NCI-H446 (cell line): Measurements from ENCODE around the gene LRFN2.

Source experiments
- DNase-seq, 2 experiments: peaks; one replicate each; lab custom pipeline; 2025; lab: John Stamatoyannopoulos, UW

The LRFN2 gene

DNA sequence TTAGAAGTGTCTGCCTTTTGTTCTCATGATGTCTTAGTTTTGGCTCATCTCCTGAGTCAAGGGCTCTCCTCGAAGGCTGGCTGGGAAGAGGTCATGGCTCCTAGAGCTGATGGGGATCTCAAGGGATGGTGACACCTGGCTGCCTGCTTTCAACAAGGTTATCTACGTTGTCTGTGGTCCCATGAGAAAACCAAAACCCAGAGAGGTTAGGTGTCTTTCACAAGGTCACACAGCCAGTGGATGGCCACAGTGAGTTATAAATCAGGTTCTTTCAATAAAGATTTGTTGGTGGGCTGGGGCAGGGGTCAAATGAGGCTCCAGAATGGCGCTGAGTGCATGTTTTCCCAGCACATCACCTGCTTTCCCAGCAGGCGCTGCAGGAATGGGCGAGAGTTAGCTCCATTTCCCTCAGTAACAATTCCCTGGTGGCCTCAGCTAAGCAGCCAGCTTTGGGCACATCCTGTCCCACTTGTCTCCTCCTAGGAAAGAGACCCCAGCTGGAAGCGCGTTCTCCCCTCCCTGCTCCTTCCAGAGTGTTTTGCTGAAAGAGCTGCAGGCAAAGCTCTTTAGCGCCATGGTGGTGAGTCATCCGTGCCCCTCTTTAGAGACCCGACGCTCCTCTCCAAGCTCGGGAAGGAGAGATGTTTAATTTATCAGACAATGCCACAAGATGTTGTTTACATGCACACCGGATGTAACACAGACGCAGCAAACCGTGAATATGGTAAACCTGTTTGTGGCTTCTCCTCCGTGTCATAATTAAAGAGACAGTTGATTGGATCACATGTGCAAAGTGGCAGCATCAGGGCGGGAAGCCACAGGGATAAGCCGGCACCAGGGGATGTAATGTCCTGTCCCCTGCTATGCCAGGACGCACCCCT, 109.7 kb downstream of the LRFN2 start:
- DNase-seq = peak in 1 of 2 experiments; percentile 35

DNA sequence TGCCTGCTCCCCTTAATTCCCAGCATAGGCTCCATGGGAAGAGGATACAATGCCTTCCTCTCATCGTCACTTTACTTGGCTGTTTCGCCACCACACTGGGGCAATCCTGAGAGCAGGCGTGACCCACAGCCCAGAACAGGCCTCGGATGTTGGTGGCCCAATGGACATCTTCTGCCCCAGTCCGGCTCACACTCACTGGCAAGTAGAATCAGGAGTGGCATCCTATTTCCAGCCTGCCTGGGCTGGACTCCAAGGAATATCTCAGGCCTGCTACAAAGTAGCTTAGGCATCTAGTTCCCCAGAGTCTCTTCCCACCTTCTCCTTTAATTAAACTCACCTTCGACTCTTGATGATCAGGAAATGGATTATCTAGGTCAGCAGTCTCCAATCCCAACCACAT, 110.5 kb downstream of the LRFN2 start:
- no peak for DNase-seq

DNA sequence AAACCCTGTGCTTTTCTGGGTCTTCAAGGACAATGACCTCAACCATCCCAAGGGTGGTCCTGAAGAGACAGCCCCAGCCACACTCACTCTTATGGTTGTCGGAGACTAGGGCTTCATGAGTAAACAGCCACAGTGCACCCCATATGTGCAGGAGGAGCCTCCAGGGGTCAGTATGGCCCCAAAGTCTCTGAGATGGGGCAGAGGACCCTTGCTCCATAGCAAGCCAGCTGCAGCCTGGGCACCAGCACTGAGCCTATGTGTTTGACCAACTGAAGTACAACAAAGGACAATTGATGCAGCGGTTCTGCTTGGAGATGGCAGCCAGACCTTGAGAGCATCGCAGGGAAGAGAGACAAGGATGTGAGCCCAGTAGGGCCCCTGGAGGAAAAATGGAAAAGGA, 112.2 kb downstream of the LRFN2 start:
- no peak for DNase-seq

DNA sequence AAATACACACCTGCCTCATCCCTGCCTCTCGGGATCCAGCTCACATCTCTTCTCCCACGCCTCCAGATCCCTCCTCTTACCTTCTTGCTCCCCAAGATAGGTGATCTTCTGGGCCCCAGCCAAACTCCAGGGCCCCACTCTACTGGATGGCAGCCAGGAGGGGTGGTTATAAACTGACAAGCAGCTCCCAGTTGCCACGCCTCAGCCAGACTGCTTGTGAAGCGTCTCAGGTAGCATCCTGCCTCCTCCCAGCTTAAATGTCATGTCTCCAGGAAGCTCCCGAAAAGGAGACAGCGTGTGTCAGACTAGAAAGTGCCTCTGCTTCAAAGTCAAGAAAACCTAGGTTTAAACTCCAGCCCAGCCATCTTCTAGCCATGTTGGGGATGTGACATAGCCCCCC, 114.1 kb downstream of the LRFN2 start:
- no peak for DNase-seq

DNA sequence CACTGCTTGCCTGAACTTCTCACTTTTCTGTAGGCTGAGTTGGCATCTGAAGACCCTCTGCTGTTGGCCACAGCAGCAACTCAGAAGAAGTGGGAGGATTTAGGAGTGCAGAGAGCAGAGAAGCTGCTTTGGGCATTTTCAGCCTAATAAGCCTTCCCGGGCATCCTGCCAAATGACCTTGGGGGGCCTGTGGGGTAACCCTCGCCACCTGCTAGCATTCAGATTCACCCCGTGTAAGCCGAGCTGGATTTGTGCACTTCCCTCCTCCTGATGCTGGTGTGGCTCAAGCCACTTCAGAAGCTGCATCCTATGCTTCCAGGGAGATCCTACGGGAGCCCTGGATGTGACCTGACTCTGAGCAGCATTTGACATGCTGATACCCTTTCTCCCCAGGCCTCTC, 114.8 kb downstream of the LRFN2 start:
- peak in 1 of 2 experiments; percentile 34 for DNase-seq

DNA sequence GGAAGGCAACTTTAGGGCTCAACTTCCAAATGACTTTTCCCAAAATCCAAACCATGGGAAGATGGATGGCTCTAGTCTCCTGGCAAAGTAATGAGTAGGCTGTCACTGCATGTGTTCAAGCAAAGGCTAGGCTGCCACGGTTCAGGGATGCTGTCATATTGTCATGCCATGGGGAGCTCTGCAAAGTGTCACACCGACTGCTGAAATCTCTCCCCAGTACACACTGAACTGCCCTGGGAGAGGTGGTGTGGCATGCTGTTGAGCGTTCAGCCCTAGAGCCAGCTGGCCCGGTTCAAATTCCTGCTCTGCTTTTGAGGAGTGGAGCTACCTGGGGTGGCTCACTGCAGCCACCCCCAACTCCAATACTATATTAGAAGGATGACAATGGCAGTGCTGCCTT, 115.9 kb downstream of the LRFN2 start:
- no peak for DNase-seq

DNA sequence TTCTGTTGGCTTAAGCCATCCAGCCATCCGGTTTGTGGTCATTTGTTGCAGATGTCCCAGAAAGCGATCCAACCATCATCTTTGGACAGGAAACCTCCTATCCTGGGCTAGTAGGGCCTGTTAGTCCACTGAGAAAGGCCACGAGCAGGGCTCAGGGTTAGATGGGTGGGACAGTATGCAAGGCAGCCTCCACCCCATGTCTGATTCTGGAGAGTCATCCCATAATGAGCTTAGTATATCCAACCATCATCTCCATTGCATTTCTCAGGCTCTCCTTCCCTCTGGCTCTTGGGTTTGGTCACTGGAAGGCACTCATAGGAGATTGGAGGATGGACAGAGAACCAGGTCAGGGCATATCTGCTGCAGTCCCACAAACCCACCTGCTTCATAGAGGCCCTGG, 117.8 kb downstream of the LRFN2 start:
- DNase-seq = no peak

DNA sequence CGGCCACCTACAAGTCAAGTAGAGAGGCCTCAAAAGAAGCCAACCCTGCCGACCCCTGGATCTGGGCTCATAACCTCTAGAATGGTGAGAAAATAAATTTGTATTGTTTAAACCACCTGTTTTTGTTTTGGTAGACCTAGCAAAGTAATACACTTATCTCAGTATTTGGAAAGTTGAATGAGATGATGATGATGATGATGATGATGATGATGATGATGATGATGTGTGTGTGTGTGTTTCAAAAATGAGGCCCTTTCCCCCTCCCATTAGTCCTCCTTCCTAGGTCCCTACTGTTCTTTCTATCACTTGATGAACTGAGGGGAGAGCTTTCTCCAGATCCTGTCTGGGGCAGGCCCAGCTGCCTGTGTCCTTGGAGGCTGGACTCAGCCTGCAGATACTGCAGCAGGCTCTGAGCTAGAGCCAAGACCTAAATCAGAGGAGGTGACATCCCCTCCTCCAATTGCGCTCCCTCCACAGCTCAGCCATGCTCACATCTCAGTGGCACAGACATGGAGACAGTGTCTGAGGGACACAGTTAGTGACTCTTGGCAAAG, 120.1 kb downstream of the LRFN2 start:
- no peak for DNase-seq

DNA sequence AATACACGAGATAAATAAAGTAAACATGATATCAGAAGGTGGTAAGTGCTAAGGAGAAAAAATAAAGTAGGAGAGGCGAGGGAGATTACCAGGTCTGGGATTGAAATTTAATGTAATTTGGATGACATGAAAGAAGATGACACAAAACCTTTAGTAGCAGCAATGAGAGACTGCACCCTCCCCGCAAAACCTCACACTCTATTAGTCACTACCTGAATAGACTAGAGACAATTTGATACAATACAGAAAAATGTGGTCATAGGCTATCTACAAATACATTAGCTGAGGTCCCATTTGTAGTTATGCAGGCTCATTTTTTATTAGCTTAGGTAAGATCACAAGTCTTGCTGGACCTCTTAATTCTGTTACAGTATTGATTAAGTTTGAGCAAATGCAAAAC, 125.5 kb downstream of the LRFN2 start:
- no peak for DNase-seq

DNA sequence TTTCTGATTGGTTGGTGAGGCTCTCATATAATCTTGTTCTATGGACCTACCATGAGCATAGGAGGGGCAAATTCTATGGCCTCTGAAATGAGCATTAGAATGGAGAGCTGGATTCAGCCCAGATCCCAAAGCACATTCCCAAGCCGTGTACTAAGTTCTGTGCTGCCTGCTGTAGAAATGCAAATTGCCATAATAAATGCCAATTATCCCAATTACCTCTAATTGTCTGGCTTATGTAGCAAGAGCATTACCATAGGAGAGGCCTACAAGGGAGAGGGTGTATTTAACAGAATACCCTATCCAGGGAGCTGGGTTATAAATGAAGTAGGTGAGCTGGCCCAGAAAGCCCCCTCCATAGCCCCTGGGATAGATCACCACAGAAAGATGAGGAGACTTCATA, 126.8 kb downstream of the LRFN2 start:
- DNase-seq = no peak

DNA sequence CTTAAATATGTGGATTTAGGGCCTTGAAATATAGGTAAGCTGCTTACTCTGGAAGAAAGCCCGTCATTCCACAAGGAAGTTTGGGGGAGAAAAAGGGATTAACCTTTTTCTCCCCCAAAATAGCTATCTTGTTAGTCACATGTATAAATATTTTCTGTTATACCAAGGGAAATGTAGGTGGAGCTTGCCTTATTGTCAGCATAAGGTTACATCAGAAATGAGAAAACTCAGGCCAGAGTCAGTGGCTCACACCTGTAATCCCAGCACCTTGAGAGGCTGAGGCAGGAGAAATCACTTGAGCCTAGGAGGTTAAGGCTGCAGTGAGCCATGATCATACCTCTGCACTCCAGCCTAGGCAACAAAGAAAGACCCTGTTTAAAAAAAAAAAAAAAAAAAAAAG, 129.9 kb downstream of the LRFN2 start:
- DNase-seq = no peak

DNA sequence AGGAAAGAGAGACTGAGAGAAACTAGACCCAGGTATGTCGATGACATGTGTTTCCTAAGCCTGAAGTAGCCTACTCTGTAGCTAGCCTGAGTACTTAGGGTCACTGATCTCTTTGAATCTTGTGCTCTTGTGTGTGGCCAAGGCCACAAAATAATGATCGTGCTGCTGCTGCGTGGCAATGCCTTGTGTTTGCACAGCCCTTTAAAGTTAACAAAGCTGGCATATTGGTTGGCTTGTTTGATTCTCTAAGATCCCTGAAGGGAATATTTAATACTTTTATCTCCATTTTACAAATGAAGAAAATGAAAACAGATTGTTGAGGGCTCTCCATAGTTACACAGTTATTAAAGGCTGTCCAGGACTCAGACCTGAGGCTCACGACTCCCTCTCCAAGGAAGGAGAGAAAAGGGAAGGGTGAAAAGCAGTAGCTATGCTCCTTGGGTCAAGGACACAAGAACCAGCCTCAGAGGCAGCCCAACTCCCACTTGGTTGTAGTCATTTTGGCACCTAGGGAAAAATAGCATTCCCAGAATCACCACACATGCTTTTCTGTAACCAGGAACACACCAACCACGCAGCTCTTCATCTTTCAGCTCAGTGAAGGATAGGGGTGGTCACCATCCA, 130.7 kb downstream of the LRFN2 start:
- DNase-seq = no peak

DNA sequence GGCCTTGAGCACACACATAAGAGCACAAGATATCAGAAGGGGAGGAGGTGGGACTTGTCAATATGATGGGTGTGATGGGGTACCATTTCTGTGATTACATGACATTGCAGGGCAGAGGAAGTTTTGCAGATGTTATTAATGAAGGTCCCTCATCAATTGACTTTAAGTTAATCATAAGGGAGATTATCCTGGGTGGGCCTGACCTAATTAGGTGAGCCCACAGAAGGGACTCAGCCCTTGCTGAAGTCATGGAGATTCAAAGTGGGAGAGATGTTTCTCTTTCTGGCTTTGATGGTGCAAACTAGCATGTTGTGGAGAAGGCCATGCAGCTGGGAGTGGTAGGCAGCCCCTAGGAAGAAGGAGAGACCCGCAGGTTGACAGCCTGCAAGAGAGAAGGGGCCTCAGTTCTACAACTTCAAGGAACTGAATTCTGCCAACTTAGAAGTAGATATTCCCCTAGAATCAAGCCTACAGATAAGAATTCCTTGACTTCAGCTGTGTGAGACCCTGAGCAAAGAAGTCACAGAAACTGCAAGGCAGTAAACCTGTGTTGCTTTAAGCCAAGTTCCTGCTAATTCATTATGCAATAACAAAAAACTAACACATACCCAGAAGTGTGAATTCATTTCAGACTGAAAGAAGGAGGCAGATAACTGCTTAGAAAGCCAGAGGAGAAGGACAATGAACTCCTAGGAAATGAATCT, 131.3 kb downstream of the LRFN2 start:
- no peak for DNase-seq

DNA sequence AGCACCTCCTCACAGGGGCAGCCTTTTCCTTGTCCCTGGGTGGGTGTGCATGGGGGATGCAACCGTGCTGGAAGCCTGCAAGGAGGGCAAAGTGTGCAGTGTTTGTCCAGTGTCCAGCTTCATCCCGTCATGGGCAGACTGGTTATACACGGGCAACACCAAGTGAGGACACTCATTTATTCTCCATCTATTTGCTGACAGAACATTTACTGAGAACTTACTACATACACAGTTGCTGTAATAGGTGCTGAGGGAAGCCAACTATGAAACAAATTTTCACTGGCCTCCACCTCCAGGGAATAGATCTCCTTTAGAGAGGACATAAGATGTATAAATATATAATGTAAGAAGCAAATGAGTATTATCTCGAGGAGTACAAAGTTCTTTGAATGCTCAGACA, 136.7 kb downstream of the LRFN2 start:
- DNase-seq = no peak

DNA sequence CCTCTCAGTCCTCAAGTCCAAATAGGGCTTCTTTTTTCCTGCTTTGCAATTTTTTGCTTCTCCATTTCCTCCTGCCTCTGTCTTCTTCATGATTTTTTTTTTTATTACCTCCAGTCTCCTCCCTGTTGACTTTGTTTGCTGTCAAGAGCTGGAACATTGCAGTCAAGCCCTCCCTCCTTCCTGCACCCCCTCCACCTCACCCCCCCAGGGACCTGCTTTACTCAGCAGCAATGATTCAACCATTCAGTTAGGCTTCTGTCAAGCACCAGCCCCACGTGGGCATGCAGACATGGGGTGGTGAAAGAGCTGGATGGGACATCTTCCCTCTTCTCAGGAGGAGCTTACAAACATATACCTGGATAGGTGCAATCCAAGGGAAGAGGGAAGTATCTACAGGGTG, 142.4 kb downstream of the LRFN2 start:
- DNase-seq = no peak

DNA sequence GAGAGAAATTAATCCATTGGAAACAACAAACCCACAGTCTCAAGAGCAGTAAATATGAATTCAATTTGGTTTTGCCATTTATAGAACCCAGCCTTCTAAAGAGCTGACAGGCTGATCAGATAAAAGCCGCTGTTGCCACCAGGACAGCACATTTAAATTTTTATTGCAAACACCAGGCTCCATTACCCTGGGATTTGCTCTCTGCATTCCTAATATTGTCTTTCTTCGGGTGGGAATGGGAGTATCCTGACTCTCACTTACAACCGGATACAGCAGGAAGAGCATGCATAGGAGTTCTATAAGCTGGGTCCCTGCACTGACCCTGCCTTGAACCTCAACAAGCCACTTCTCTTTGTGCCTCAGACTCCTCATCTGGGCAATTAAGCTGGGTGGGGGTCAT, 142.9 kb downstream of the LRFN2 start:
- DNase-seq = no peak

DNA sequence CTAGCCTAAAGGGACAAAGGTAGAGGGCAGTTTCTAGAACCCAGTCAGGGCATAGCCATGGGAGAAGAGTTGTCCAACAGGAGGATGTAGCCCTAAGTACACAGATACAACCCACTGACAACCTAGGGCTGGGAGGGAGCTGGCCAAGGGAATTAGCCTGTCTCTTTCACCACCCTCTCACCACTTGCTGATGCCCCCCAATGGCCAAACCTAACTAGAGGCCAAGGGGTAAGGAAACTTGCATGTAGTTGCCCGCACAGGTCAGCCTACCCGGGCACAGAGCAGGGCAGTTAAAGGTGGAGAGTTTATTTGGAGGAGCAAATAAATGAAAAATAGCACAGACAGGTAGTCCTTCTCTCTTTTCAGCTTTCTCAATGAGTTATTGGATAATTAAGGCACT, 143.3 kb downstream of the LRFN2 start:
- no peak for DNase-seq

DNA sequence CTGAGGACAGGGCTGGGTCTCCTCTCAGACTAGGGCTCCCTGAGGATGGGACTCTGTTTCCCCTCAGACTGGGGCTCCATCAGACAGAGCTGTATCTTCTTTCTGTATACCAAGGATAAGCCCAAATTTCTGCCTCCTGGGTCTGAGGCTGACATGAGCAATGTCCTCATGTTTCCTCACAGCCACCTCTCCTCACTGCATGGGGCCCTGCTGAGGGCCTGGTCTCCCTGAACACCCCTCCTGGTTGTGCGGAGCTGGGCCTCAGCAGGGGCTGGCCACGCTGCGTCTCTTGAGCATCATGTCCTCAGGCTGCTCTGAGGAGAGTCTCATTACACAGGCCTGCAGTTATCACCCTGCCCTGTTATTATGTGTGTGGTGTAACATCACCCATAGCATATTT, 144.6 kb downstream of the LRFN2 start:
- no peak for DNase-seq

DNA sequence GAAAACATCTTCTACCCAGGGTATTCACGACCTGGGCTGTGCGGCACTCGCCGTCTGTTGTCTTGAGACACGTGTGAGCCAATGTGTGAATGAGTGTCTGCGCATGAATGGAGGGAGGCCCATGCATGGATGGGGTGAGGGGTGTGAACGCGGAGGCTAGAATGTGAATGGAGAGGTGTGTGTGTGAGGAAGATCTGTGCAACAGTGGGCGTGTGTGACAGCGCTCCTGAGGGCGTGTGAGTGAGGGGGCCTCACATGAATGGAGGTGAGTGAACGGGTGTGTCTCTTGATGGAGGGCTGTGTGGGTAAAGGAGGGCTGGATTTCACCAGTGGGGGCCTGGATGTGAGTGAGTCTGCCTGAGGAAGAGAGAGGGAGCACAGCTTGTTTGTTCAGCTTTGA, 146.0 kb downstream of the LRFN2 start:
- DNase-seq = no peak

DNA sequence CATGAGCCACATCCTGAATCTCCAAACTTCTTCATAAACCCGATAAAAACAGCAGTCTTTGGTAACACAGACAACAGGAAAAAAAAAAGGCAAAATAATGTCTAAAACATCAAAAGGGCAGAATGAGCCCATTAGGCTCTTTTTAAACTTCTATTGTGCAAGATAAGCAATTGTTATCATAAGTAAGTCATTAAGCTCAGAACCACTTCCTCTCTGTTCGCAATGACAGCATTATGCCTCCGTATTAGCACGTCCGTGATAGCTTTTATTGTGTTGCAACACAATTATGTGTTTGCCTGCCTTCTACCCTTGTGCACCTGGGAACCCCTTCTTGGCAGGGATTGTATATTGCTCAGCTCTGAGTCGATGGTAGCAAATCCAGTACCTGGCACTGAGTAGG, 147.1 kb downstream of the LRFN2 start:
- DNase-seq = no peak

DNA sequence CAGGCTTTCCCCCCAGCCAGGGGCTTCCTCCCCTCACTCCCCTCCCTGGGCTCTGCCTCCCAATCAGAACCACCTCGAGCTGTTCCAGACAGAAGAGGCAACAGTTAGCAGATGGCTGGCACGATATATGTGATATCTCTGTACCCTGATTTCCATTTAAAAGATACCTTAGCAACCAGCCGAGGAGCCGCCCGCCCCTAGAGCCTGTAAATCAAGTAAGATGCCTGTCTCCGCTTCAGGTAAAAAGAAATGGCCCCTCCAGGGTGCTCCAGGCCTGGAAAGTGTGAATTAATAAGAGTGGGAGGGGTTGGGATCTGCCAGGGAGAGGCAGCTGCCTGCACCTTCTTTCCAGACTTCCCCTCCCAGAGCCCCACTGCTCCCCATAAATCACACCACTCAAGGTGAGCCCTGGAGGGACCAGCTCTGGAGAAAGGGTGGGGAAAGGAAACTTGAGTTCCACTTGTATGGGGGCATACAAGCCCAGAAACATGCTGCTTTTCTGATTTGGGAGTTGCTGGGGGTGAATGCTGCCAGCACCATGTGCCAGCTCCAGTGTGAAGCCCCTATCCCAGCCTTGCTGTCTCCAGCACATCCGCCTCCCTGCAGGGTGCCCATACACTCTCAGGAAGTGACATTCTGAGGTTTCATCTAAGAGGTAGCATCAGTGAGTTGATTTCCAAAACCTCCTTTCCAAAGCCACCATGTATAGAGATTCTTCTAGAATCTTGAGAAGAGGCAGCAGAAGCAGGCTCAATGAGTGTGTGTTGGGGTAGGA, 148.0 kb downstream of the LRFN2 start:
- no peak for DNase-seq

DNA sequence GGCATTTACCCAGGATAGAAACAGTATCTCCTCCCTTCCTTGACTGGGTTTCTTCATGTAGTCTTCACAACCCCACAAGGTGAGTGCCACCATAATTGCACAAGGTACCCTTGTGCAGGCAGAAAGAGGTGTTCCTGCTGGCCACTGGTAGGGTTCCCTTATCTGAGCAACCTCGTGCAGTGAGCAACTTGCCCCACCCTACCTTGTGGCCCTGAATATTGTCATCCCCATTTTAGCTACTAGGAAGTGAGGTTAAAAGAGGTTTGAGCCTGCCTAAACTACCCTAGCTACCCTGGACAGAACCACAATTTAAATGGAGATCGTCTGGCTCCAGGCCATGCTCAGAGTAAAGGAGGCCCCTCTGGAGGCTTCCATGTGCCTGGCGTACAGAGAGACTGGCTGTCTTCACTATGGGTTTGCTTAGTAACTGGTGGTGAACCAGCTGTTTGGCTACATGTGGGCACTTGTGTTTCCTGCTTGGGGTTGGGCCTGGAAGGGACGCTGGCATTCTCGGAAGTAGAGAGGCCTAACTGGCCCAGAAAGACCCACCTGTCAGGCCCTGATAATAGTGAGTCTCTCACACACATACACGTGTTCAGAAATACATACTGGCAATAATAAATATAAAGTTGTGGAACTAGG, 148.8 kb downstream of the LRFN2 start:
- DNase-seq = no peak
